A549 treated with Hydrocortisone at 1 μM for 4 hours (cell line): ENCODE results near the gene METAP1D. TPM values are rescaled to one million over a fixed set of nuclear protein-coding genes. Genes with fewer than 3 reads are reported as not detected.

ENCODE experiments used
- total RNA-seq: library from RNA; stranded (reverse); fragments of 200-300 nt; extraction: Qiagen RNA extraction; gene quantifications from 5 replicates; pipeline ENCODE4 v1.2.3, GENCODE V29; 2022

METAP1D gene
- 2.3 to 4.1 TPM (median 2.9 TPM) in 5 replicates for total RNA-seq

DNA sequence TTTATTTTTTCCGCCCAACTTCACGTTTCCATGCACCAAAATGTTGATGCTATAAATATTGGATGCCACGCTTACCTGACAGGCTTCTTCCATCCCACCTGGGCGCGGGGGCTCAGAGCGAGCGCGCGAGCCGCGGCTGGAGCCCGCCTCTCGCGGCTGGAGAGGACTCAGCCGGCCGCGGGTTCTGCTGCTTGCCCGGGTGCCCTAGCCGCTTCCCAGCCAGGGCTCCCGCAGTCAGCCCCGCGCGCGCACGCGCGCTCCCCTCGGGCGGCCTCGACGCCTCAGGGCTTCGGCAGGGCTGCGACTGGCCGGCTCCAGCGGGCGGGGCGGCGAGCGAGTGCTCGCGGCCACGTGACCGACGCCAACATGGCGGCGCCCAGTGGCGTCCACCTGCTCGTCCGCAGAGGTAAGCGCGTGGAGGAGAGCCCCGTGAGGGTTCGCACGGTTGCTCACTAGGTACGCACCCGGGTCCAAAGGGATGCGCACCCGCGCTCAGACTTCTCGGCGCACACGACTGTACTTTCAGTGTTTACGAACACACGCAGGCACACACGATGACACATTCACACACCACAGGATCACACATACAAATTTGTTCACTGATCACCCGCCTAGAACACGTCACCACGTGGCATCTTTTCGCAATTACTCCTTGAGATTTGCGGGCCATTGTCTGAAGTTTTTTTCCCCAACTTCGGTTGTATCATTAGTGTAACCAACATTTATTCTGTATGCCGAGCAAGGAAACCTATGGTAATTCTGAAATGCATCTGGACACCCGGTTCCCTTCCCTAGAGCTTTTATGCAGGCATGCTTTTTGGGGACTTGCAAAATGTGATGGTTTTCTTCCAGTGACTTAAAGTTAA, at the start of gene METAP1D:
Gene METAP1D (plus strand): TSS at position 350 of the 866 bp plus-strand sequence. CDS start 17 bp downstream, at position 367.

DNA sequence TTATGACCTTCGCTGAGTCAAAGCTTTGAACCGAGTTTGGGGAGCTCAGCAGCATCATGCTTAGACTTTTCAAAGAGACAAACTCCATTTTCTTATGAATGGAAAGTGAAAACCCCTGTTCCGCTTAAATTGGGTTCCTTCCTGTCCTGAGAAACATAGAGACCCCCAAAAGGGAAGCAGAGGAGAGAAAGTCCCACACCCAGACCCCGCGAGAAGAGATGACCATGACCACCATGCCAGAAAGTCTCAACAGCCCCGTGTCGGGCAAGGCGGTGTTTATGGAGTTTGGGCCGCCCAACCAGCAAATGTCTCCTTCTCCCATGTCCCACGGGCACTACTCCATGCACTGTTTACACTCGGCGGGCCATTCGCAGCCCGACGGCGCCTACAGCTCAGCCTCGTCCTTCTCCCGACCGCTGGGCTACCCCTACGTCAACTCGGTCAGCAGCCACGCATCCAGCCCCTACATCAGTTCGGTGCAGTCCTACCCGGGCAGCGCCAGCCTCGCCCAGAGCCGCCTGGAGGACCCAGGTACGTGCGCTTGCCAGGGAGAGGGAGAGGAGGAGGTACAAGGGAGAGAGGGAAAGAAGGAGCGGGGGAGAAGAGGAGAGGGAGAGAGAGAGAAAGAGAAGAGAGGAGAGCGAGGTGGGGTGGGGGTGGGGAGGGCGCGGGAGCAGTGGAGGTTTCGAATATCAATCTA, 85.9 kb downstream of the METAP1D start, which contains the start of gene DLX1:
Gene DLX1 (plus strand): TSS at position 48 of the 700 bp plus-strand sequence. CDS start 171 bp downstream, at position 219.

DNA sequence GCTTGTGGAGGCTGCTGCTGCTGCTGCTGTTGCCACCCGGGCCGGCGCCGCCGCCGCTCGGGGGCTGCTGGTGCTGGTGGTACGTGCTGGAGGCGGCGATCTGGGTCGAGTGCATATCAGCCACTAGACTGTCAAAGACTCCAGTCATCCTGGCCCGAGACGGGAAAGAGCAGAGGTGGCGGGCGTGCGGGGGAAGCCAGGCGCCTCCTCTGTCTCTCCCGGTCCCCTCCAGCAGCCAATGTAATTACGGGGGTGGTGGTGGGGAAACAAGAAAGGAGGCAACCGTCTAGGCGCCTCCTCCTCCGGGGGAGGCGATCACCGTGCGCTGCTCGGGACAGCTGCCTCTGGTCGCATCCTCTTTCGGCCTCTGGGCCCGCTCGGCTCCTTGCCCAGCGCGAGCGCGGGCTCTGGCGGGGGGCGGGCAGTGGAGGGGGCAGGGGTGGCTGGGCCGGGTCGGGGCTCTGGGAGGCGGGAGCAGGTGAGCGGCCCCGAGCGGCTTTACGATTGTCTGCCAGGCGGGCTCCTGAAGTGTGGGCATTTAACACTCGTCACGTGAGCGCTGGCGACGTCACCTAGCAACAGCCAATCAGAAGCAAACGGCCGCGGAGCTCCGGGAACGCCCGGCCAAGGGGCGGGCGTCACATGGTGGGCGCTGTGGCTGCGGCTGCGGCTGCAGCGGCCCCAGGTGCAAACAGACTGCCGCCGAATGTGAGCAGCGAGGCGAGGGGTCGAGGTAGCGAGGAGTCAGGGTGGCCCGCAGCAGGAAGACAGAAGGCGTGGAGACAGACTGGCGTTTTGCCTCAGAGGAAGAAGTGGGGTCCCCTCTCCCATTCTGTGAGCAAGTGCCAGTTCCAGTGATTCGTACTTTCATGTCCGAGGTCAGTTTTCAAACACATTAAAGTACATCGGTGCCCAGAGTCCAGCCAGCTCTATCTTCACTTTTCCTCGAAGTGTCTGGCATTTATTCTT, 102.9 kb downstream of the METAP1D start, which contains the start of gene DLX2:
Gene DLX2 (minus strand): TSS at position 510 of the 969 bp plus-strand sequence. CDS start 362 bp downstream, at position 148.

Other genes starting within 250 kb of the METAP1D start
- 13.7 to 16.9 TPM (median 14.1 TPM) in 5 replicates for gene SLC25A12, start 105.7 kb upstream of the METAP1D start, total RNA-seq
- 62.5 to 82.0 TPM (median 71.5 TPM) in 5 replicates for gene HAT1, start 77.5 kb upstream of the METAP1D start, total RNA-seq
- 2.0 to 3.3 TPM (median 2.8 TPM) in 5 replicates for gene DLX1, start 85.6 kb downstream of the METAP1D start, total RNA-seq
- 0.29 to 0.66 TPM (median 0.59 TPM) in 5 replicates for gene DLX2, start 102.9 kb downstream of the METAP1D start, total RNA-seq